ENCODE data around the gene CELF6.

The CELF6 gene

DNA sequence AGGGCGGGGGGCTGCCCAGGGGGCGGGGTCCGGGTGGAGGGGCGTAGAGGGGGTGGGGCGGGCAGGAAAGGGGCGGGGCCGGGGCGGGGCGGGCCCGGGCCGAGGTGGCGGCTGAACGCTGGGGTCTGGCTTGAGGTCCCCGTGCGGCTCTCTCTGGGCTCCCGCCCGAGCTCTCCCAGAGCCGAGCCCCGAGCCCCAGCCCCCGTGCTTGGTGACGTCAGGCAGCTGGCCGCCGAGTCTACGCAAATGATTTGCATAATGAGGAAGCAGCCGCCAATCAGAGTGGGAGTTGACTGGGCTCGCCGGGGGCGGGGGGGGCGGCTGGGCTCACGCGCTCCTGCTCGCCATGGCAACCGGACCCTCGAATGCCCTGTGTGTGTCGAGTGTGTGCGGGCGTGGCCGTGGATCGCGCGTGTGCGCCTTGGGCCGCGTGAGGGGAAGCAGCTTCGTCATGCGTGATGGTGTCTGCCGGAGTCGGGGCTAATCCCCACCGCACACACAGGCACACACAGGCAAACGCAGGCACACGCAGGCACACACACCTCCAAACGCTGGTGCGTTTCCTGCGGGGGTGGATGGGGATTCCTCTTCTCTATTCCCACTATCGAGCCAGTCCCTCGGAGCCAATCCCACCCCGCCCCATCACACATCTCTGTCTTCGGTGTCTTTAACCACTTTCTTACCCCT, at the start of gene CELF6:
Gene CELF6, minus strand, starts transcription at position 173 of the 687 bp plus-strand sequence. CDS start 283 bp downstream, outside the sequence.
- DNase-seq (ENCODE audit: low read depth) = no peak

DNA sequence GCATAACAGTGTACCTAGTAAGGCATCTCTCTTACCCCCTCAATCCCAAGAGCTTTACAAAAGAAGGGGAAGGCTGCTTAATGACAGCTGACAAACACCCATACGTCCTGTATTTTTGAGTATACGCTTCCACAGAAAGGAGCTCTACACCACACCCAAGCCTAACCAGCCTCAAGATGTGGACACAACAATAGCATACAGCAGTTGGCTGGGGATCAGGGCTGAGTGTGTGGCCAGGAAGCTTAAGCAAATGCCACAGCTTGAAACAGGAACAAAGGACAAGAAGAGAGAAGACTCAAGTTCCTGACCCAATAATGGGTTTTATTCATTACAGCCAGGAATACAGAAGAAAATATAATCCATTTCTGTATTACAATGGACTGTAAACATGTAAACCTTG, 48.9 kb upstream of the CELF6 start:
- DNase-seq (ENCODE audit: low read depth) = no peak

DNA sequence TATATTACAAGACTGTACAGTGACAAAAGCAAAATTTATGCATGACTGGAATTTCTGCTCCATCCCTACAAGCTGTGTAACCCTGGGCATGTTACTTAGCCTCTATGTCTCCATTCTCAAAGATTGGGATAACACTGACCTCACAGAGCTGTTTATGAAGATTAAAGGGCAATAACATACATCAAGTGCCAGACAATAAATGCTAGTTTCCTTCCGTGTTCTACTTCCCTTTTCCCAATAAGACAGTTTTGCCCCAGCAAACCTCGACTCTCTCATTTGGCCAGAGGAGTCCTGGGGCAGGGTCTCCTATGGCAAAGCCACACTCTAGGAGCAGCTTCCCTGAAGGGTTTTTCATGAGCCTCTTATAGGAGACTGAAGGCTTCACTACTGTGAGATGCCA, 48.4 kb upstream of the CELF6 start:
- DNase-seq (ENCODE audit: low read depth) = no peak

DNA sequence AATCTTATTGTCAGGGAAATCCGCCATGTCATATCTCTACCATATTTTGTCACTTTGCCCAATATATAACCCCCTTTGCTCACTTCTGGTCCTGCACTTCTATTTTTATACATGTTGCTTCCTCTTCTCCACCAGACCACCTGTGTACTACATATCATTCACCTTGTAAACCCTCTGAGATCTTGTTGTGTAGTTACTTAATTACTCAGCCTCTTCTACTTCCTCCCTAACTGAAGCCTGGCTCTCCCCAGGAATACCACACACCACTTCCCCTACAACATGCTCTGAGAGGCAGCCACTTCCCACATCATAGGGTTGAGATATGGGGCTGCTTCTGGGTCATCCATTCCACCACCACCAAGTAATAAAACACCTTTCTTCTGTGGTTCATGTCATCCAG, 45.9 kb upstream of the CELF6 start:
- DNase-seq (ENCODE audit: low read depth) = no peak

DNA sequence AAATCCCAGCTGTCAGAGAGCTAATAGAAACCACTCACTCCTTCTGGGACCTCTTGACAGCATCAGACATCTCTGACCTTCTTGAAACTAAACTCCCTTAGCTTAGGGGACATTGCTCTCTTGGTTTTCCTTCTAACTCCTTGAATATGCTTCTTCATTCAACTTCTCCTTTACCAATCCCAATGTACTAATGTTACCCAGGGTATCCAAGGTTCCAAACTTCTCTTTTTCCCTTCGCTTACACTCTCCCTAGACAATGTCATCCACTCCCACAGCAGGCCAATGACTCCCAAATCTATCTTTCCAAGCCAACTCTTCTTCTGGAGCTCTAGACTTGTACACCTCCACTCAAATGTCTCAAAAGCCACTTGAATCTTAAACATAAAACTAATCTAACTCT, 41.2 kb upstream of the CELF6 start:
- no peak for DNase-seq (ENCODE audit: low read depth)

DNA sequence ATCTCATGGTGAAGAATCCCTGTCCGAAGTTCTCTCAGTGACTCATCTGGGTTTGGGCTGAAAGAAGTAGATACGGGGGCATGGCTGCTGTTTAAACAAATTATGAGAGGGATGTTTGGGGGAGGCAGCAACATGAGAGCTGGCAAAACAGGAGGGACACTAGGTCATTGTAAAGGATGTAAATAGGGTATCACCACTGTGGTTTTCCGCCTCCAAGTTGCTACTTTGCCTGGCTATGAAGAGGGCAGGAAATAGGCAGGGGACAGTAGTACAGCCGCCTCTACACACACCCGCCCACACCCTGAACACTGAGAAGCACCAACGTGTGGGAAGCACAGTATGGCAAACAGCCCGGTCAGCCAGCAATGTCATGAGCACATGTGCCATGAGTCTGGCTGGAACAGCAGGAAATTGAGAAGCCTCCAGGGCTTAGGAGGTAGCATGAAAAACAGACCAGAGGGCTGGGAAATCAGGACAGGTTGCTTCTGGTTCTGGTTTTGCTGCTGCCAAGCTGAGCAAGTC, 38.8 kb upstream of the CELF6 start:
- no peak for DNase-seq (ENCODE audit: low read depth)

DNA sequence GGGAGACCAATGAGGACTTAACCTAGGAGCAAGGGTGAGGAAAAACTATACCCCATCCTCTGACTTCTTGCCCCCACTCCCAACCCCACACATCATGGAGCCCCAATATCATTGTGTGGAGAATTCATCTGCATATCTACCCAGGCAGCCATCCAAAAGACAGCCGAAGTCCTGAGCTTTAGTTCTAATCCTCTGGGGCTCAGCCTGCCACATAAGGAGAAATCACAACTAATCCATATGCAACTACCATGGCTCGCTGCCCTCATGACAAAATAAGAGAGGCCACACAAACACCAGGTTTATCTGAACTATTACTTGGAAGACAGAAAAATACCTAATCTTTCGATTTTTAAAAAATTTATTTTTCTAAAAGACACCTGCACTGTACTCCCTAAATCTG, 38.2 kb upstream of the CELF6 start:
- DNase-seq (ENCODE audit: low read depth) = no peak

DNA sequence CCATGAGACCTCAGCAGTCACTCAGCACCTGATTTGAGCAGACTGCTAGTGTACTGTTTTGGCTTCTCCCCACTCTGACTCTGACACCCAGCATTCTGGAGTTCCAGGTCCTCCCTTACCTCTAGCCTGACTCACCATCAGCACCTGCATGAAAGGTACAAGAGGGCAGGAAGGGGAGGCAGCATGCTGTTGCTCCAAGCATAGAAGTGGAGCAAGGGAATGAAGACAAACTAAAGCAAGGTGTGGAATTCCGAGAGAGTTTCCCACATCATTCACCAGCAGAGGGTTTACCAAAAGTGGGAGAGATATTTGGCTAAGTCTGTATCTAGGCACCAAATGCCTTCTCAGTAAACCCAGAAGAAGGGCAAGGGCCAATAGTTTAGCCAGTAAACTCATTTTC, 34.5 kb upstream of the CELF6 start:
- no peak for DNase-seq (ENCODE audit: low read depth)

DNA sequence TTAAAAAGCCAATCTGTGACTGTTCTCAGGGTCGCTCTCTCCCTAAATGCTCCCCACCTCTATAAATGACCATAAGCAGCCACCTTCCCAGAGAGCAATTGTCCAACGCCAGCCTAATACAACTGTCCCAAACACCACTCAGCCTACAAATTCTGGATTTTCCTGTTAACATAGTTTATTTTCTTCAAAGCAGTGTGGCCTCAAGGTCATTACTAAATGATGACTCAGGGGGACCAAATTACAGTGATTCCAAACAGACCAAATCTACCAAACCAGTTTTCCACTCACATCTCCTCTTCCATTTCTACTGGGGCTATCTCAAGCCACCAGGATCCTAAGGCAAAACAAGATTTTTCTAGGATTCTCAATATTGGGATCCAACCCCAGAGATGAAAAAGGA, 33.3 kb upstream of the CELF6 start:
- DNase-seq (ENCODE audit: low read depth) = no peak

DNA sequence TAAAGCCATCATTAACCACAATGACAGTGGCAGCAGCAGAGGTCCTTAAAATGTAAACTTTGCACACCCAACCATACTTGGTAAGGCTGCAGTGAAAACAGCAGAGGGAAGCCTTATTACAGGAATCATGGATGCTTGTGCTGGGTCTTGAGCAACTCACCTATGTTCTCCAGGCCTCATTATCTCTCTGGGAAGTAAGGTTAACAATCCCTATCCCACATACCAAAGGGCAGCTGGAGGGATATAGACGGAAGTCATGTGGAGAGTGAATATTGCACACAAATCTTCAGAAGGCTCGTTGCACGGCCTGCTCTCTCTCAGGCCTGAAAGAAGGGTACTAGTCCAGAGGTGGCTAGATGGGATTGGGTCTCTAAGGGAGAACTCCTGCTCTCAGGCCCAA, 25.8 kb upstream of the CELF6 start:
- no peak for DNase-seq (ENCODE audit: low read depth)

DNA sequence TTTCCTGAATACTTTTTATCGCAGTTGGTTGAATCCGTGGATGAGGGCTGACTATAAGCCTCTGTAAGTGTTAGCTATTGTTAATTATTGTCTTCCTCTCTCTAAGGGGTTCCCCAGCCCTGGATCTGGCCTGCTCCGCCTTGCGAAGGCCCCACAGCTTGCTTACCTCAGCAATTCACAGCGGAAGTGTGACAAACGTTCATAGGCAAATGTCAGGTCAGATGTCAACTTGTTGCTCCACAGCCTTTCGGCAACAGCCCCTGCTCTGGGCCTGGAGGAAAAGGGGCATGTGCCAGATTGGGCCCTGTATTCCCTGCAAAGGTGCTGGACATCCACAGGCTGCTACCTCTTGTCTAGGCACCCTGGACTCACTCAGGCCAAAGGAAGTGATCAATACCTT, 25.3 kb upstream of the CELF6 start:
- DNase-seq (ENCODE audit: low read depth) = no peak

DNA sequence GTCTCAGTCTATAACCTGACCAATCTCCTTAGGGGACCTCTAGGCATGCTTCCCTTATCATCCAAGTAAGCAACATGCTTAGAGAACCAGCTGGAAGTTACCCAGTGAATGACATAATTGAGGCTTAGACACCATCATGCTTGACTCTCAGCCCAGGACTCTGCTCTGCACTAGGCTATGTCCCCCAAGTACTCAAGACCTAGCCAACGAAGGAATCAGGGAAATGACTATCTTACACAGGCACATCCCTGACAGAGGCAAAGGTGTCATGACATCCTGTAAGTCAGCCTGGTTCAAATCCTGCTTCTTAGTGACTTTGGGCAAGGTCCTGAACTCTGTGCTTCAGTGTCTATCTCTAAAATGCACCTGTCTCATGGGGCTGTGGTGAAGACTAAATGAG, 24.6 kb upstream of the CELF6 start:
- DNase-seq (ENCODE audit: low read depth) = no peak

DNA sequence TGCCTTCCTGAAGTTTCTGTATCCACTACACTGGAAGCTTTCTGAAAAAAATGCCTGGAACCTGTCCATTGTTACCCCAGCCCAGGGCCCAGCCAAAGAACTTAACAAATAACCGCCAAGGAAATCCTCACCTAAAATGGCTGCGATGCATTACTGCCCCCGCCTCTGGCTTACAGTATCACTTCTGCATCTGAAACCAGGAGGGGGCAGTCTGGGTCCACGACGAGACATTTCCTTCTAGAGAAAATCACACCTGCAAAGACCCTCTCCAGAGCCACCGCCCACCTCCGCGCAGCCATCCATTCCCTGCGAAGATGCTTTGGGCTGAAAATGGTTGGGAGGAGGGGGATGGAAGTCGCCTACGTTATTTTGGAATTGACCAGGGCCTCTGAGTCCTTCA, 22.4 kb upstream of the CELF6 start:
- DNase-seq (ENCODE audit: low read depth) = no peak

DNA sequence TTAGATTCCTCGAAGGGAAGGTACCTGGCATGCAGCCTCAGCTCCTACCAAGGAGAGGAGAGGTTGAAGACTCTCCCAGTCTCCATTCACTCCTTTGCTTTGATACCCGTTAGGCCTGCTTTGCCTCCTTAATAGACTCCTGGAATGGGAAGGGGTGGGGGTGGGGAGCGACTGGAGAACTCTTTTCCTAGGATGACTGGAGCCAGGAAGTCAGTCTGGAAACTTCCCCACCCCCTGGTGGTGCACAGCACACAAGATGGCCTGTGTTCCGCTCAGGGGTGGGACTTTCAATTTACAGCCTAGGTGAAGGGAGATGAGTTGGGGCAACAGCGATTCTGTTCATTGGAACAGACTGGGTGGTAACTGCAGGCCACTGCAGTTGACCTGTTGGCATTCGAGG, 21.4 kb upstream of the CELF6 start:
- DNase-seq (ENCODE audit: low read depth) = no peak

DNA sequence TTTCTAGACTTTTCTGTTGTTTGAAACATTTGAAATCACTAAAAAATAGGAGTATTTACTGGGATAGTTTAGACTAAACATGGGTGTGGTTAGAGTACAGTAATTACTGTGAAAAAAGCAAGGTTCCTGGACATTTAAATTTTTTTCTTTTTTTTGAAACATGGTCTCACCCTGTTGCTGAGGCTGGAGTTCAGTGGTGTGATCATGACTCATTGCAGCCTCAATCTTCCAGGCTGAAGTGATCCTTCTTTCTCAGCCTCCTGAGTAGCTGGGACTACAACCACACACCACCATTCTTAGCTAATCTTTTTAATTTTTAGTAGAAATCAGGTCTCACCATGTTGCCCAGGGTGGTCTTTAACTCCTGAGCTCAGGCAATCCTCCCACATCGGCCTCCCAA, 20.4 kb upstream of the CELF6 start:
- DNase-seq (ENCODE audit: low read depth) = no peak

DNA sequence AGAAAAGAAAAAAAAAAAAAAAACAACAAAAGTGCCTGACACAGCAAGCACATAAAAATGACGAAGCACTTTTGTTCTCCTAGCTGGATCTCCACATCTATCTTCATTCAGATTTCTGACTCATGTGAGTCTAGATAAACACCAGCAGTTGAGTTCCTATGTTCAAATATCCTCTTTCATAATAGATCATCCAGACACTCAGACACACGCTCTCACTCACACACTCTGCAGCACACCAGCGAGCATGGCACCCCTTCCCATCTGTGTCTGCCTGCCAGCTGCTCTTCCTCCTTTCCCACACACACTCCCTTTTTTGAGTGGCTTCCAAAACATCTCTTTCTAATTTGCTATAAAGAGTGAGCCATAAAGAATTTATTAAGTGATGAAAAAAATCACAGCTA, 19.8 kb upstream of the CELF6 start:
- peak; percentile 65 for DNase-seq (ENCODE audit: low read depth)

DNA sequence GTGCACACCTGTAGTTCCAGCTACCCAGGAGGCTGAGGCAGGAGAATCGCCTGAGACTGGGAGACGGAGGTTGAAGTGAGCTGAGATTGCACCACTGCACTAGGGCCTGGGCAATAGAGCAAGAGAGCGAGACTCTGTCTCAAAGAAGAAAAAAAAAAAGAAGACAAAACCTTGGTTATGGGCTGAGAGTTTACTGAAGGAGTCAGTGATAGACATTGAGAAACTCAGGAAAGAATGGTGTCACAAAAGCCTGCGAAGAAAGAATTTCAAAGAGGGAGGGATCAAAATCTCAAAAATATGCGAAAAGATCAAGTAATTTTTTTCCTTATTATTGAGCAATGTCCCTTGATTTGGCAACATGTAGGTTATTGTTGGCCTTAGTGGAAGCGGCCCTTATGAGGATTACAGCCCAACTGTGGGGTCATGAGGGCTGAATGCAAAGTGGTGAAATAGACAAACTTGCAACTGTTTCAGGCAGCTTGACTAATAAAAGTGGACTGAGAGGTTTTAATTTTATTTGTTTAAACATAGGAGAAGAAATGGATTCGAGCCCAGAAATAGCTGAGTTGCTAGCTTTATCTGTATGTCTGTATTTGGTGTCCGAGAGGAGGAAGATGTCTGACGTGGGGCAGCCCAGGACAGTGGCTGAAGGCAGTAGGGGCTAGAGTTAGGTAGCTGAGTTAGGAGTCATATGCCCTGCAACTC, 18.8 kb upstream of the CELF6 start:
- no peak for DNase-seq (ENCODE audit: low read depth)

DNA sequence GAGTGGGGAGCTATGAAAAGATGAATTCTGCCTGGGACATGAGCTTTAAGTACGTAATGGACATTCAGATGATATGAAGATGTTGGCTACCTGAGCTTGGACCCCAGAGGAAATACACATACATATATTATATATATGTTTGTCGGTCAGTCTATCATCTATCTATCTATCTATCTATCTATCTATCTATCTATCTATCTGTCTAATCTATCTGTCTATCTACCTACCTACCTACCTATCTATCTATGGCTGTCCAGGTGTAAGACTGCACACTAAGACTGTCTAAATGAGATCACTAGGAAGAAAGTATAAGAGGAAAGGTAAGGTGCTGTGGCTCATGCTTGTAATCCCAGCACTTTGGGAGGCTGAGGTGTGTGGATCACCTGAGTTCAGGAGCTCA, 18.2 kb upstream of the CELF6 start:
- no peak for DNase-seq (ENCODE audit: low read depth)

DNA sequence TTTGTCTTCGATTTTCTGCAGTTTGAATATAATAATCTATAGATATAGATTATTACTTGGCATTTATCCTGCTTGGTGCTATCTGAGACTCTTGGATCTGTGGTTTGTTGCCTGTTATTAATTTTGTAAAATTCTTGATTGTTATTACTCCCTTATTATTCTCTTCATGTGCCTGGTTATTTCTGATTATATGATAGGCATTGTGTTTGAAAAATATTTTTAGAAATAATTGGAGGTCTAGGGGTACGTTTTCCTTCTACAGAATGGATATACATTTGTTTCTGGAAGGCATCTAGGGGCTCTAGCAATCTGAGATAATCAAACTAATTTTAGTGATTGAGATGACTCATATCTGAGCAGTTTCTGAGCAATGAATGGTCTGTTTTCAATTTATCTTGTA, 14.9 kb upstream of the CELF6 start:
- DNase-seq (ENCODE audit: low read depth) = no peak

DNA sequence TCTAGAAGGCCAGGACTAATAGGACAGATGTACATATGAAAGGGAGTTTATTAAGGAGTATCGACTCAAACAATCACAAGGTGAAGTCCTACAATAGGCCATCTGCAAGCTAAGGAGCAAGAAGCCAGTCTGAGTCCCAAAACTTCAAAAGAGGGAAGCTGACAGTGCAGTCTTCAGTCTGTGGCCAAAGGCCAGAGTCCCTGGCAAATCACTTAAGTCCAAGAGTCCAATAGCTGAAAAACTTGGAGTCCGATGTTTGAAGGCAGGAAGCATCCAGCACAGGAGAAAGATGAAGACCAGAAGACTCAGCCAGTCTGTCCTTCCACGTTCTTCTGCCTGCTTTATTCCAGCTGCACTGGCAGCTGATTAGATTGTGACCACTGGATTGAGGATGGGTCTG, 11.1 kb upstream of the CELF6 start:
- DNase-seq (ENCODE audit: low read depth) = no peak

DNA sequence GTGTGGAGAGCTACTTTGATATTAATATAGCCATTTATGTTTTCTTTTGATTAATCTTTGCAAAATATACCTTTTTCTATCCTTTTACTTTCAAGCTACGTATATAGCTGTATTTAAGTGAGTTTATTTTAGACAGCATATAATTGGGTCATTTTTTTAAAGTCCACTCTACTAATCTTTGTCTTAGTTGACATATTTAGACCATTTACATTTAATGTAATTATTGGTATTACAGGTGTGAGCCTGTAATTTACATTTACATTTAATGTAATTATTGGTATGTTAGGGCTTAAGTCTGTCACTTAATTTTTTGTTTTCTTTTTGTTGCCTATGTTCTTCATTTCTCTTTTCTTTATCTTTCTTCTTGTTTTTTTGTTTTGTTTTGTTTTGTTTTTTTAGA, 3.8 kb upstream of the CELF6 start:
- DNase-seq (ENCODE audit: low read depth) = no peak

DNA sequence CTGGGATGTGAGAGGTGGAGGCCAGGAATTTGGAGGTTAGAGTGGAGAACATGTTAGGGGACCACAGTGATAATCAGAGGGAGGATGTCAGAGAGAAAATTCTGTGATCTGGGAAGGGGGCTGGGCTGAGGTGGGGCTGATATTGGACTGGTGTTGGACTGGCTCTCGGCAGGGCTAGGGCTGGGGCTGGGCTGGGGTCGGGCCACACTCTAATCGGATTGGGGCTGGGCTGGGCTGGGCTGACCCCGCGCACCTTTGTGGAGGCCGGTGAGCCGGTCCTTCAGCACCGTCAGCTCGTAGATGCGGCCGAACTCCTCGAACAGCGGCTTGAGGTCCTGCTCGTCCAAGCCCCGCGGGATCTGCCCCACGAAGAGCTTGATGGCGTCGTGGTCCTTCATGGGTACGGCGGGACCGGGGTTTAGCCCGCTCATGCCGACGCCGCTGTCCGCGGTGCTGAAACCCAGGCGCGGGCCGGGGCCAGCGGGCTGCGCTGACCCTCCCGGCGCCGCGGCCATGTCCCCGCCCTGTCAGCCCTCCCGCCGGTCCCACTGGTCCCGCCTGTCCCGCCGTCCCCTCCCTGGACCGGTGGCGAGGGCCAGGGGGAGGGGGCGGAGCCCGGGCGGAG, 485 bp downstream of the CELF6 start:
- DNase-seq (ENCODE audit: low read depth) = no peak

DNA sequence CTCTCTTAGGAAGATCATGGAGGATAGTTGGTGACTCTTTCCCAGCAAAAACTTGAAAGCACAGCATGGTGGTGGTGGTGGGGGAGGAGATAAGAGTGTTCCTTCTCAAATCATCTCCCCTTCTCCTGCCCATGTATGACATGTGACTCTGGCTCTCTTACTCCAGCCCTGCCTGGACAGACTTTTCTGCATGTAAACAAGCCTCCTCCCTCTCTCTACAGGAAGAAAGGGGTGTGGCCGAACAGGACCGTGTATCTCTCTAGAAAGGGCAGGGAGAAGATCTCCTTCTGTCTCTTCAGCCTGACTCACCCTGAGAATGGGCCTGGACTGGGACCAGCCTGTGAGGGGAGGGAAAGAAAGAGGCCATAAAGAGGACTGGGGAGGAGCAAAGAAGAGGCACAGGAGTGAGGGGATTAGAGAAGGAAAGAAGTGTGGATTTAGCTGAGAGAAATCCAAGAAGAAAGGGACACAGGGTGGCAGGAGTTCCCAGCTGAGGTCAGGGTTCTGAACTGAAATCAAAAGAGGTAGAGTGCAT, 1.5 kb downstream of the CELF6 start:
- DNase-seq (ENCODE audit: low read depth) = no peak

All from HS-5 (cell line).